GM21390 (cell line): ENCODE results near the gene IRF5.
"Not testable (repeated sequence)": the region's sequence is repeated elsewhere in the genome, so short reads cannot be mapped to it uniquely, and the experiment has no call there.

ENCODE experiments used
- ATAC-seq: cut with Tn5 transposase; IDR thresholded peaks from one replicate; pipeline ENCODE4 v1.9.1; 2021; ENCODE audit not compliant: unreplicated experiment

IRF5 gene

DNA sequence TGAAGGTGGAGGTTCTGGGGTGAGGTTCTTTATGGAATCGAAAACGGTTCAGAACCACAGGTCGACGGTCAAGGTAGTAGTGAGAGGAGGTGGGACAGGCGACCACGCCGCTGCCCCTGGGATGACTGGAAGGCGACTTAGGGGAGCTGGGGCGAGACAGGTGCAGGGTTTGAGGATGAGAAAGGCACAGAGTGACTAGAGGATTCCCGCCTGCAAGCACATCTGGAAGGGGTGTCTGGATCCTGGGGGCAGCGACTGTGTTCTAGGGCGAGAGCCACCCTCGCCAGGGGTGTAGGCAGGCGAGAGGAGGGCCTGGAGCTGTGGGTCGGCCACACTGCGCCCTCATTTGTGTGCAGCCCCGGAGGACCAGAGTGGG, 468 bp upstream of the IRF5 start:
- ATAC-seq, result no peak

DNA sequence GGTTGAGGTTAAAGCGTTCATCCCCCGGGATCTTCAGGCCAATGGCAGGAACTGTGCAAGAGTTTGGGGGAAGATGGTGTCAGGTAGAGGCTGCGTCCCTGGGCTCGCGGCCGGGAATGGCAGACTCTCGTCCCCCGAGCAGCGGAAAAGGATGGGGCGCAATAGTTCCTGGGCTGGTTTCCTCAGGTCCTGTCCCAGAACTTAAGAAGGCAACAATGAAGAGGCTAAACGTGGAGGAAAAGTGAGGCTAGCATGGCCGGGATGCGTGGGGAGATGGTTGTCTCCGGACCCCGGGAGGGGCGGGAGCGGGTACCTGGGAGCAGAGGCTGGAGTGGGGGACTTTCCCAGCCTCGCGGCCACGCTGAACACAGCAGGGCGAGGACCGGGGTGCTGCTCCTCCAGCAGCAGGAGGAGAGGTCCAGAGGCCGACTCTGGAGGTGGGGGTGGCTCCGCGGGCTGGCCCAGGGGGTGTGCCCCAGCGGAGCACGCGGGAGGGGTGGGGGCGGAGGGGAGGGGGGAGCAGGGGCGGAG, 882 bp downstream of the IRF5 start:
- no peak for ATAC-seq

DNA sequence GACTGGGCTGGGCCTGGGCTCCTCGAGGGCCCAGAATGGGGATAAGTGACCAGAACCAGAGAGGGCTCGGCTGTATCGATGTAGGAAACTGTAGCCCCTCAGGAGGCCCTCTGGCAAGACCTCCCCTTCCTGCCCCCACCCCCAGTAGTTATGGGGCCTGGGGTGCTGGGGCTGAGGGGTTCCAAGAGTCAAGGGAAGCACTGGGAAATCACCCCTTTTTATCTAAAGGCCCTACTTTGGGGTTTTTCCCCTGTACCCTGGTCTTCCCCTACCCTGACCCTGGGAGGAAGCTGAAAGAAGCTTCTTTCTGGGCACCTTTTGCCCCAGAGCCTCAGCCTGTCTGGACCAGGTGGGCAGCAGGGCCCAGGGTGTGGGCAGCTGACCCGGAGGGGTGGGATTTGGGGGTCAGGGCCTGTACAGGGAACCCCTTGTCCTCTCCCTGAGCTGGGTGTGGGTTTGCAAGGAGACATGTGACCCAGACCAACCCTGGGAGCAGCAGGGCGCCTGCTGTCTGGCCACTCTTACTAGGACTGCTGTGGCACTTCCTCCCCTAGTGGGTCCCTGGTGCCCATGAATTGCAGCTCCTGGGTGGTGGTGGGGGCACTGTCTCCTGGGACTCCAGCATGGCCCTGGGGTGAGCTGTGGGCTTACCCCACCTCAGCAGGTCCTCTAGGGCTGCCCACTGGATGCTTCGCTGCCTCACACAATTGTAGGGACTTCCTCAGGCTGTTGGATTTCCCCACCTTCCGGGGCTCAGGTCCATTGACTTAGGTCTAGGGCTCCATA, 1.5 kb downstream of the IRF5 start:
- no peak for ATAC-seq

DNA sequence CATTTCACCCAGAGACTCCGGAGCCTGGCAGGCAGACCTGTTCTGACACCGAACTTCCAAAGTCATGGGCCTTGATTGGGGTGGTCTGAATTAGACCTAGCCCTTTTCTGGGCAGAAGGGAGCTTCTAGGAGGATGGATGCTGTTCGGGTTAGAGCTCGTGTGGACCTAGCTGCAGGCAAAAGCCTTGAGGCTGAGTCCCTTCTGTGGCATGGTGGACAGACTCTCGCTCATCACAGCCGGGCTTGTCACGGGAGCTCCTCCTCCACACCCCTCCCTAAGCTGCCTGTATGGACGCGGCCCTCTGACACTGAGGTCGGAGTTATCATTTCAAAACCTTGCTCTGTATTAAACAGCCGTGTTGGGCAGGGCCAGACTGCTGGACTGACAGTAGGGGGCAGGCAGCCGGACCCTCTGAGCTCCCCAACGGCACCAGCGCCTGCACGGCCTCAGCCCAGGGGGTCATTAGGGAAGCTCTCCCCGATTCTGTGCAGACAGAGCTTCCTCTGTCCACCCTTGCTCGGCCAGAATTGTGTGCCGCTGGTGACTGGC, 2.2 kb downstream of the IRF5 start:
- ATAC-seq, result no peak

DNA sequence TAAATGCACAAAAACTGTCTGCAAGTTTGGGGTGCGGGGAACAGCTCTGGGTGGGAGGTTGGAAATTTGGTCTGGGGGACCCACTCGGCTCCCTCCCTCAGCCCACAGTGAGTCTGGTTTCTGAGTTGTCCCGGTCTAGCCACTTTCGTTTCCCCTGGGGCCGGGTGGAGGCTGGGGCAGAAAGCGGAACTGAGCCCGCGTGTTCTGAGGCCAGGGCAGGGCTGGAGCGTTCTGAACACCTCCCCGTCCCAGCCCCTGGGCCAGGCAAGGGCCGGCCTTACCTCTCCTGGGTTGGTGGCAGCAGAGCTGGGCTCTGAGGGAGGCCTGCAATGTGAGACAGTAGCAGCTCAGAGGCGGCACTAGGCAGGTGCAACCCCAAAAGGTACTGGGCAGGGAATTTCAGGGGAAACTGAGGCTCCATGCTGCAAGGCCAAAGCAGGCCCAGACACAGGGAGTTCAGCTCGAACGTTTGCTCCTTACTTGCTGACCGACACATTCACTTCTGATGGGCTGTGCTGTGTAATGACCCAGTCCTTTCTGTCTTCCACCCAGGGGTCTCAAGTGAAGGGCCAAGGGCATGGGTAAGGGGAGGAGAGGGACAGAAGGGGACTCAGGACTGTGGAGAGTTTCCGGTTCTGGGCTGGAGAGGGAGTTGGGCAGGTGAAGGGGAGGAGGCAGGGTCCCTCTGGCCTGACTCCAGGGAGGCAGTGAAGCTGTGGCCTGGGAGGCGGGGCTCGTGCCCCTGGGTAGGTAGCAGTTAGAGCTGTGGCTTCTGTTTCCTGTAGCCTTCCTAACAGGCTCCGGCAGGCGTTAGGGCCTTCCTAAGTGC, 3.0 kb downstream of the IRF5 start:
- ATAC-seq, result peak; percentile 64

DNA sequence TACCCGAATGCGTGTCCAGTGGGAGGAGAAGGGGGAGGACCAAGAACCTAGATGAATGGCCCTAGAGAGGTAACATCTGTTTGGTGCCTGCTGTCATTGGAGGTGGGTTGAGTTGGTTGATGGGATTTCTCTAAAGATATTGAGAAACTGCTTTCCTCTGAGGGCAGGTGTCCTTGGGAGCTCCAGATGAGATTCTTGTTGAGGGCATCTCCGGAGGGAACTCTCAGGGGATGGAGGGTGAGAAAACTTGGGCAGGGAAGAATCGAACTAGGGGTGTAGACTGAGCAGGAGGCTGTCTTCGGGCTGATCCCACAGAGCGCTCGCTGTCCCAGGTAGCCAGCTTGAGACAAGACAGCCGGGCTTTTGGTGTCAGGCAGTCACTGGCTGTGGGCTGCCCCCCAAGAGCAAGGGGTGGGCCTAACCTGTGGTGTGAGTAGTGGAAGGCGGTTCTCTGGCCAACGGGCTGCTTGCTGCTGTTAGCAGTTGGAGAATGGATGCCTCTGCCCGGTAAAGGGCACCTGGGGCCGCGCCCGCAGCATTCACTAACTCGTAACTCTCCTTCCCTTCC, 3.7 kb downstream of the IRF5 start:
- ATAC-seq, result no peak

DNA sequence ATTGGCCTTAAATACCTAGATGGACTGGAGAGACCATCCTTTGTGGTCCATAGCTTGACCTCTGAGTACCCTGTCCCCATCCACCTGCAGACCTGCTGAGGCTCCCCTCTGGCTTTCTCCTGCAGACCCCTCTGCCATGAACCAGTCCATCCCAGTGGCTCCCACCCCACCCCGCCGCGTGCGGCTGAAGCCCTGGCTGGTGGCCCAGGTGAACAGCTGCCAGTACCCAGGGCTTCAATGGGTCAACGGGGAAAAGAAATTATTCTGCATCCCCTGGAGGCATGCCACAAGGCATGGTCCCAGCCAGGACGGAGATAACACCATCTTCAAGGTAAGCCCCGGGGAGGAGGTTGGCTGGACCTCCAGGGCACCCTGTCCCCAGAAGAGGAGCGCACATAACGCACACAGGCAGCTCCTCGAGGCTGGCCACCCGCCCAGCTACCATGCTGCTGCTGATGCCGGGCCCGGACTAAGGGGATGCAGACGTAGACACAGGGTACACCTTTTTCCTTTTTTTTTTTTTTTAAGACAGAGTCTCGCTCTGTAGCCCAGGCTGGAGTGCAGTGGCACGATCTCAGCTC, 4.3 kb downstream of the IRF5 start:
- ATAC-seq, result no peak

DNA sequence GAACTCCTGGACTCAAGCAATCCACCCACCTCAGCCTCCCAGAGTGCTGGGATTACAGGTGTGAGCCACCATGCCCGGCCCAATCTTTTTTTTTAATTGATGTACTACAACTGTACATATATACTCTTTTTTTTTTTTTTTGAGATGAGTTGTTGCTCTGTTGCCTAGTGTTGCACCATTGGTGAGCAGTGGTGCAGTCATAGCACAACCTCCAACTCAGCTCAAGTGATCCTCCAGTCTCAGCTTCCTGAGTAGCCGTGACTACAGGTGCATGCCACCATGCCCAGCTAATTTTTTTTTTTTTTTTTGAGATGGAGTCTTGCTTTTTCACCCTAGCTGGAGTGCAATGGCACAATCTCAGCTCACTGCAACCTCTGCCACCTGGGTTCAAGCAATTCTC, 5.5 kb downstream of the IRF5 start:
- not testable (repeated sequence) for ATAC-seq

DNA sequence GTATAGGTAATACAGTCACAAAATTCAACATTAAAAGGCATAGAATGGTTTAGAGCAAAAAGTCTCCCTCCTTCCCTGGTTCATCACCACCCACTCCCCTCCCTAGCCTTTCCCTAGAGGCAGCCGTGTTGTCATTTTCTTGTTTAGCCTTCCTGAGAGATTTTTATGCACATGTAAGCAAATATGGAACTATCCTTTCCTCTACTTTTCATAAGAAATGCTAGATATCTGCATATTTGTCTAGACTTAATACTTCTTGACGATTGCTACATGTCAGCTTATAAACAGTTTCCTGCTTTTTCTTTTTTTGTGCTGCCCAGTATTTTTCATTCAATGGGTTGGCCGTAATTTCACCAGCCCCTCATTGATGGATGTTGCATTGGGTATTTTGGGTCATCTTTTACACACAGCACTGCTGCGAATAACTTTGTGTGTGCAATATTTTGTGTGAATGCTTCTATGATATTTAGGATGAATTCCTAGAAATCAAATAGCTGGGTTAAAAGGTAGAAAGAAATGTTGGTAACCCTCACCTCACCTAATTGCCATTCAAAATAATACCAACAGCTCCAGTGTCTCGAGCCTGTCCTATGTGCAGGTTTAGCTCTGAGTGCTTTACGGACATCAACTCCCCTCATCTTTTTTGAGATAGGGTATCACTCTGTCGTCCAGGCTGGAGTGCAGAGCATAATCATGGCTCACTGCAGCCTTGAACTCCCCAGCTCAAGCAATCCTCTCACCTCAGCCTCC, 6.9 kb downstream of the IRF5 start:
- ATAC-seq, result no peak

DNA sequence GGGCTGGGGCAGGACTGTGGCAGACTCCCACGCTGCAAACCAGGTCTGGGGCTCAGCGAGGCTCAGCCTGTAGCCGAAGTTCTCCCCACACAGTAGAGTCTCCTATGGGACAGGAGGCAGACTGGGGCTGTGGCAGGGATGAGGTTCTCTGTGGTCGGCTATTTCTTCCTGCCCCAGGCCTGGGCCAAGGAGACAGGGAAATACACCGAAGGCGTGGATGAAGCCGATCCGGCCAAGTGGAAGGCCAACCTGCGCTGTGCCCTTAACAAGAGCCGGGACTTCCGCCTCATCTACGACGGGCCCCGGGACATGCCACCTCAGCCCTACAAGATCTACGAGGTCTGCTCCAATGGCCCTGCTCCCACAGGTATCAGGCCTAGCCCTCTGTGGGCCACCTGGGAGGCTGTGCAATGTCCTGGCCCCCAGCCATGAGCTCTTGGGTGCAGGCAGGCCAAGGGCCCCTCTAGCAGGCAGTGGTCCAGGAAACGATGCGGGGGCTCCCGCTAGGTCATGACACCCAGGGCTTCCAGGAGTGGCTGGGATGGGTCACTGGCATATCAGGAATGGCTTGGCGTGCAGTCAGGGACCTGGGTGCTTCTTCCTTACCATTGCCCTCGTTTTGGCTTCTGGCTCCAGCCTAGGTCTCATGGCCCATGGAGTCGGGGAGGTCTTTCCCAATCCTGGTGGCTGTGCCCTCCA, 8.1 kb downstream of the IRF5 start:
- ATAC-seq, result no peak

DNA sequence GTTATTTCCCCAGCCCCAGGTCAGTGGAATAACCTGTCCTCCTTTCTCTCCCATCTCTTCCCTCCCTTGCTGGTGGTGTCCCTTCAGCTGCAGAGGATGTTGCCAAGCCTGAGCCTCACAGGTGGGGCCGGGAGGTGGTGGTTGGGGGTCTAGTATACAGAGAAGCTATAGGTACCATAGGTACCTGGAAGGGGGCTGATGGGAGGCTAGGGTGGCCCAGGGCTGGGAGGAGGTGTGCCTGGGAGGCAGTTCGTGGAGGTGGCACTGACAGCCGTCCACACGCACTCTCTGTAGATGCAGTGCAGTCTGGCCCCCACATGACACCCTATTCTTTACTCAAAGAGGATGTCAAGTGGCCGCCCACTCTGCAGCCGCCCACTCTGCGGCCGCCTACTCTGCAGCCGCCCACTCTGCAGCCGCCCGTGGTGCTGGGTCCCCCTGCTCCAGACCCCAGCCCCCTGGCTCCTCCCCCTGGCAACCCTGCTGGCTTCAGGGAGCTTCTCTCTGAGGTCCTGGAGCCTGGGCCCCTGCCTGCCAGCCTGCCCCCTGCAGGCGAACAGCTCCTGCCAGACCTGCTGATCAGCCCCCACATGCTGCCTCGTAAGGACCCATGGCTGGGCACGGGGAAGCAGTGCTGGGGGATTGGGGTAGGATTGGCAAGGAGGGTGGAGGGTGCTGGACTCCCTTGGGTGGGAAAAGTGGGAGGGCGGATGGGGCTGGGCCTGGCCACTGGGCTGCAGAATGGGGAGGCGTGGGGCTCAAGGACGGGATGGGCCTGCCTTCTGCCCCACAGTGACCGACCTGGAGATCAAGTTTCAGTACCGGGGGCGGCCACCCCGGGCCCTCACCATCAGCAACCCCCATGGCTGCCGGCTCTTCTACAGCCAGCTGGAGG, 9.5 kb downstream of the IRF5 start:
- no peak for ATAC-seq

DNA sequence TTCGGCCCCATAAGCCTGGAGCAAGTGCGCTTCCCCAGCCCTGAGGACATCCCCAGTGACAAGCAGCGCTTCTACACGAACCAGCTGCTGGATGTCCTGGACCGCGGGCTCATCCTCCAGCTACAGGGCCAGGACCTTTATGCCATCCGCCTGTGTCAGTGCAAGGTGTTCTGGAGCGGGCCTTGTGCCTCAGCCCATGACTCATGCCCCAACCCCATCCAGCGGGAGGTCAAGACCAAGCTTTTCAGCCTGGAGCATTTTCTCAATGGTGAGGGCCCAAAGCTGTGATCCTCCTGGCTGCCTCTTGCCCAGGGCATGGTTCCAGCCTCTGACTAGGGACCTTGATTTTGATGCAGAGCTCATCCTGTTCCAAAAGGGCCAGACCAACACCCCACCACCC, 10.1 kb downstream of the IRF5 start:
- no peak for ATAC-seq

DNA sequence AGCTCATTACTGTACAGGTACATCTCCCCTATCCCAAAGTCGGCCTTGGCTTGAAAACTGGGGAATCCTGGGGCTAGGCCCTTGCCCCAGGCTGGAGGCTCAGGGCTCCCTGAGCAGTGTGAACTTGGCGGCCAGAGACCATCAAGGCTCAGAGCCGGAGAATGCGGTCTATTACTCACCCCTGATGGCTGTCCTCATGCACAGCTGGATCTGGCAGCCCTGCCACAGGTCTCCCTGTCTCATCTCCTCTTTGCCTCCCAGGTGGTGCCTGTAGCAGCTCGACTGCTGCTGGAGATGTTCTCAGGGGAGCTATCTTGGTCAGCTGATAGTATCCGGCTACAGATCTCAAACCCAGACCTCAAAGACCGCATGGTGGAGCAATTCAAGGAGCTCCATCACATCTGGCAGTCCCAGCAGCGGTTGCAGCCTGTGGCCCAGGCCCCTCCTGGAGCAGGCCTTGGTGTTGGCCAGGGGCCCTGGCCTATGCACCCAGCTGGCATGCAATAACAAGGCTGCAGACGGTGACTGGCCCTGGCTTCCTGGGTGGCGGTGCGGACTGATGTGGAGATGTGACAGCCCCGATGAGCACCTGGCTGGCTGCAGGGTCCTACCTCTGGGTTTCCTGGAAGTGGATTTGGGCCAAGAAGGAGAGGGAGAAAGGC, 10.7 kb downstream of the IRF5 start:
- no peak for ATAC-seq

DNA sequence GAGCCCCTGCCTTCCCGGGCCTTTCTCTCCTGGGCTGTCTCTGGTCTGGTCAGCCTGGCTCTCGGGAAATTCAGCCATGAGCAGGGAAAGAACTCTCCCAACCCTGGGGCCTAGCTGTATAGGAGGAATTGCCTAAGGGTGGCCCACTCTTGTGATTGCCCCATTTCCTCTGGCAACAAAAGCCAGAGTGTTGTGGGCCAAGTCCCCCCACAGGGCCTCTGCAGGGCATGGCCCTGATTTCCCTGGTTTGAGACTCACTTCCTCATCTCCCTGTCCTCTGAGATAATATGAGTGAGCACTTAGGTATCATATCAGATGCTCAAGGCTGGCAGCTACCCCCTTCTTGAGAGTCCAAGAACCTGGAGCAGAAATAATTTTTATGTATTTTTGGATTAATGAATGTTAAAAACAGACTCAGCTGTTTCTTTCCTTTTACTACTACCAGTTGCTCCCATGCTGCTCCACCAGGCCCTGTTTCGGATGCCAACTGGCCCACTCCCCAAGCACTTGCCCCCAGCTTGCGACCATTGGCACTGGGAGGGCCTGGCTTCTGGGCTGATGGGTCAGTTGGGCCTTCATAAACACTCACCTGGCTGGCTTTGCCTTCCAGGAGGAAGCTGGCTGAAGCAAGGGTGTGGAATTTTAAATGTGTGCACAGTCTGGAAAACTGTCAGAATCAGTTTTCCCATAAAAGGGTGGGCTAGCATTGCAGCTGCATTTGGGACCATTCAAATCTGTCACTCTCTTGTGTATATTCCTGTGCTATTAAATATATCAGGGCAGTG, 11.4 kb downstream of the IRF5 start:
- no peak for ATAC-seq

DNA sequence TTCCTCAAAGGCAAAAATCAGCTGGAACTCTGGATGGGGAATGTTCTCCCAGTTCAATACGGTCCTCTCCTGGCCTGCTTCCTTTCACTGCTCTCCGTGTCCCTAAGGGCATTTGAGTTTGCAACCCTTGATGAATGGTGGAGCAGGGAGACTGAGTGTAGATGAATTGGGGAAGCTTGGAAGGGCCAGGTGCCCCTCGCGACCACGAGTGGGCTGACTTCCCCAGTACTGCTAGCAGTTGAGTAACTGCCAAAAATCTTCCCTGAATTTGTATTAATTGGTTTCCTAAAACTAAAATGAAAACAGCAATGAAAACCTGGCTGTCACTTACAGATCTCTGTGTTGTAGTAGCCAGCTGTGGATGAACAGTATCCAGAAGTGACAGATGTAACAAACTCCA, 13.6 kb downstream of the IRF5 start:
- no peak for ATAC-seq

DNA sequence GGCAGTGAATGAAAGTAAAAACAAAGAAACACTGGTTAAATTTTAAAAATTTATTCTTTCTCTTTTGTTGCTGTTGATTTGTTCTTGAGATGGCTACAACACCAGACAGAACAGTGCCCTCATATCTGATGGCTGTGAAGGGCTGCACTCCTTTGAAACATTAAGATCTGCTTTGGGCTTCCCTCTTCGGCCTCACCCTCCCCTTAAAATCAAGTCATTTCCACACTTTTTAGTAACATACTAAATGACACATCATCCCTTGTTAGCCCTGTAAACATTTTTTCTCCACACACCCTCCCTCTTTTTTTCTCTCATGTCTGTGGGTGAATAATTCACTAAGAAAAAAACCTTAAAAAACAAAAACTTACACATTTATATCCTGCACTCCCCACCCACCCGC, 16.4 kb downstream of the IRF5 start:
- no peak for ATAC-seq
